ENCODE results near the gene KRT17. TPM values are rescaled to one million over a fixed set of nuclear protein-coding genes. Genes with fewer than 3 reads are reported as not detected.

KRT17 gene
- total and polyA plus RNA-seq, 2 experiments from 2014 or later, result 59.5 to 118 TPM

DNA sequence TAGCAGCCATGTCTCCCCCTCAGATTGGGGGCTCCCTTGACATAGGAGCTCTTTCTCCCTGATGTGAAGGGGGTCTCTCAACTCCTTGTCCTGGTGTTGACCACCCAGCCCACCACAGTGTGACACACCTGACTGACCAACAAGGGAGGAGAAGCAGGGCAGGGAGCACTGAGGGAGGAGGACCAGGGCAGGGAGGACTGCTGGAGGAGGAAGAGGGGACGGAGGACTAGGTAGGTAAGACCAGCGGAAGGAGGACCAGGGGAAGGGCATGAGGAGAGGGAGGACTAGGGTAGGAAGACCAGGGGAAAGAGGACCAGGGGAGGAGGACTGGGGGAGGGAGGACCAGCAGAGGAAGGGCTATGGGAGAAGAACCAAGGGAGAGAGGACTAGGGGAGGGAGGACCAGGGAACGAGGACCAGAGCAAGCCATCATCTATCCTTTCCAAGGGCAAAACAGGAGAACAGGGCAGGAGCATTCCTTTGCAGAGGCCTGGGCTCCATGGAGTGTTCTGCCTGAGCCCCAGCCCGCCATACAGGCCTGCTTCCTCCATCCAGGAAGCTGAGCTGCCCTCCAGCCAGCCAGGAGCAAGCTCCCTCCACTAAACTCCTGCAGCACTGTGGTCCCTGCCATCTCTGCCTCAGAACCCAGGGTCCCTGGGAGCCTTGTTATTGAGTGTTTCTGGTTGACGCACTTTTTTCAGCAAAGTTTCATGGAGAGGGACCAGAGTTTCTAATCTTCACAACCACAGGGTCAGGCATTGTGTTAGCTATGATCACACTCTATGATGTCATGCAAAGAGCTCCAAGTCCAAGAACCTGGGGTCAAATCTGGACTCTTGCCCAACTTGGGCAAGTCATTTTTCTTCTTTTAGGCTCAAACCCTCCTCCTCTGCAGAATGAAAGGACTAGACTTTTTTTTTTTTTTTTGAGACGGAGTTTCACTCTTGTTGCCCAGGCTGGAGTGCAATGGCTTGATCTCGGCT lies 15.4 kb upstream of the KRT17 start:
- Histone ChIP-seq H4K20me1 (ENCODE audit: insufficient read depth, poor library complexity, severe bottlenecking) (no peaks in the 10 kb centered on the region), H3K36me3 (replicated peaks; ENCODE audit: insufficient read depth, low read depth) (no peaks in the 10 kb centered on the region), H2AFZ (no peak overlapping the region), H3K4me2 (no peak overlapping the region), H3K9me2 (replicated peaks; ENCODE audit: insufficient read depth) (no peaks in the 10 kb centered on the region), H3K79me2 (no peaks in the 10 kb centered on the region), H3K27me3 (no peaks in the 10 kb centered on the region), H3K4me3 (no peak overlapping the region), H3K4me1 (ENCODE audit: insufficient read depth) (peaks cover 16% of the 10 kb centered on the region), H3K27ac (no peak overlapping the region), H3K9me3 (ENCODE audit: low read depth) (no peaks in the 10 kb centered on the region)
- TF ChIP-seq, protein P1, sequence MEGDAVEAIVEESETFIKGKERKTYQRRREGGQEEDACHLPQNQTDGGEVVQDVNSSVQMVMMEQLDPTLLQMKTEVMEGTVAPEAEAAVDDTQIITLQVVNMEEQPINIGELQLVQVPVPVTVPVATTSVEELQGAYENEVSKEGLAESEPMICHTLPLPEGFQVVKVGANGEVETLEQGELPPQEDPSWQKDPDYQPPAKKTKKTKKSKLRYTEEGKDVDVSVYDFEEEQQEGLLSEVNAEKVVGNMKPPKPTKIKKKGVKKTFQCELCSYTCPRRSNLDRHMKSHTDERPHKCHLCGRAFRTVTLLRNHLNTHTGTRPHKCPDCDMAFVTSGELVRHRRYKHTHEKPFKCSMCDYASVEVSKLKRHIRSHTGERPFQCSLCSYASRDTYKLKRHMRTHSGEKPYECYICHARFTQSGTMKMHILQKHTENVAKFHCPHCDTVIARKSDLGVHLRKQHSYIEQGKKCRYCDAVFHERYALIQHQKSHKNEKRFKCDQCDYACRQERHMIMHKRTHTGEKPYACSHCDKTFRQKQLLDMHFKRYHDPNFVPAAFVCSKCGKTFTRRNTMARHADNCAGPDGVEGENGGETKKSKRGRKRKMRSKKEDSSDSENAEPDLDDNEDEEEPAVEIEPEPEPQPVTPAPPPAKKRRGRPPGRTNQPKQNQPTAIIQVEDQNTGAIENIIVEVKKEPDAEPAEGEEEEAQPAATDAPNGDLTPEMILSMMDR (IDR thresholded peaks at IDR 0.05; ENCODE audit: poor library complexity), result no peak
- TF ChIP-seq EZH2phosphoT487 (IDR thresholded peaks at IDR 0.05; ENCODE audit: low read depth, severe bottlenecking, unreplicated experiment) (no peak), EZH2 (IDR thresholded peaks at IDR 0.05; ENCODE audit: borderline replicate concordance) (no peak)
- DNase-seq (ENCODE audit: low spot score), result no peak
- WGBS (ENCODE audit: low lambda C conversion rate, missing lambda C conversion rate), result 89% methylated on average over 7 of the region's 7 CpGs

GRCh38 chr17:41638941-41639340 lies 14.6 kb upstream of the KRT17 start:
- TF ChIP-seq EZH2phosphoT487 (IDR thresholded peaks at IDR 0.05; ENCODE audit: low read depth, severe bottlenecking, unreplicated experiment) (no peak), EZH2 (IDR thresholded peaks at IDR 0.05; ENCODE audit: borderline replicate concordance) (no peak)
- TF ChIP-seq, protein P1 (IDR thresholded peaks at IDR 0.05; ENCODE audit: poor library complexity), result no peak
- Histone ChIP-seq H3K27me3 (no peaks in the 10 kb centered on the region), H3K79me2 (no peaks in the 10 kb centered on the region), H3K9me3 (ENCODE audit: low read depth) (no peaks in the 10 kb centered on the region), H3K27ac (no peak overlapping the region), H4K20me1 (ENCODE audit: insufficient read depth, poor library complexity, severe bottlenecking) (no peaks in the 10 kb centered on the region), H3K36me3 (replicated peaks; ENCODE audit: insufficient read depth, low read depth) (no peaks in the 10 kb centered on the region), H3K4me3 (no peak overlapping the region), H3K9me2 (replicated peaks; ENCODE audit: insufficient read depth) (no peaks in the 10 kb centered on the region), H2AFZ (no peak overlapping the region), H3K4me1 (ENCODE audit: insufficient read depth) (peaks cover 19% of the 10 kb centered on the region), H3K4me2 (no peak overlapping the region)
- no peak for DNase-seq (ENCODE audit: low spot score)
- WGBS (ENCODE audit: low lambda C conversion rate, missing lambda C conversion rate), result 85% methylated on average over 6 of the region's 6 CpGs

DNA sequence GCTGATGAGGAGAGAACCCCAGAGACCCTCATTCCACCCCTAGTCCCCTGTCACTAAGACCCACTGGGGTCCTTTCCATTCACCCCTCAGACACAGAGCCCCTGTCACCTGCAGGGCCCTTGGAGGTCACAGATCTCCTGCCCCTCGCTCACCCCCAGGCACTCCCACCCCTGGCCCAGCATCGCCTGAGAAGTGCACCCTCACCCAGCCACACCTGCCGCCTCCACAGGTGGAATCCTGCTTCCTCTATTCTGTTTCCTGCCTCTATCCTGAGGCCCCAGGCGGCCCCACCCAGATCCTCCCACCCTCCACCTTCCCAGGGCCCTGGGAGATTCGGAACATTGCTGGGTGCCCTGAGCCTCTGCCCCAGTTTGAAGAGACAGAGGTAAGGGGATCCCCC lies 13.8 kb upstream of the KRT17 start:
- peaks cover 19% of the 10 kb centered on the region for H3K4me1 ChIP-seq (ENCODE audit: insufficient read depth)
- no peak for TF ChIP-seq EZH2phosphoT487 (IDR thresholded peaks at IDR 0.05; ENCODE audit: low read depth, severe bottlenecking, unreplicated experiment)
- no peak overlapping the region for H2AFZ ChIP-seq
- no peak overlapping the region for H3K4me2 ChIP-seq
- WGBS (ENCODE audit: low lambda C conversion rate, missing lambda C conversion rate), result 83% methylated on average over 4 of the region's 5 CpGs
- DNase-seq (ENCODE audit: low spot score), result no peak
- no peak overlapping the region for H3K27ac ChIP-seq
- no peaks in the 10 kb centered on the region for H3K9me2 ChIP-seq (replicated peaks; ENCODE audit: insufficient read depth)
- no peaks in the 10 kb centered on the region for H3K36me3 ChIP-seq (replicated peaks; ENCODE audit: insufficient read depth, low read depth)
- no peak overlapping the region for H3K4me3 ChIP-seq
- H4K20me1 ChIP-seq (ENCODE audit: insufficient read depth, poor library complexity, severe bottlenecking), result no peaks in the 10 kb centered on the region
- H3K9me3 ChIP-seq (ENCODE audit: low read depth), result no peaks in the 10 kb centered on the region
- no peaks in the 10 kb centered on the region for H3K27me3 ChIP-seq
- H3K79me2 ChIP-seq, result no peaks in the 10 kb centered on the region

GRCh38 chr17:41636652-41637051 lies 12.3 kb upstream of the KRT17 start:
- Histone ChIP-seq H3K4me1 (ENCODE audit: insufficient read depth) (peaks cover 19% of the 10 kb centered on the region), H3K27ac (no peak overlapping the region), H3K79me2 (no peaks in the 10 kb centered on the region), H2AFZ (no peak overlapping the region), H4K20me1 (ENCODE audit: insufficient read depth, poor library complexity, severe bottlenecking) (no peaks in the 10 kb centered on the region), H3K36me3 (replicated peaks; ENCODE audit: insufficient read depth, low read depth) (no peaks in the 10 kb centered on the region), H3K27me3 (no peaks in the 10 kb centered on the region), H3K4me3 (no peak overlapping the region), H3K9me3 (ENCODE audit: low read depth) (no peaks in the 10 kb centered on the region), H3K4me2 (no peak overlapping the region), H3K9me2 (replicated peaks; ENCODE audit: insufficient read depth) (no peaks in the 10 kb centered on the region)
- WGBS (ENCODE audit: low lambda C conversion rate, missing lambda C conversion rate), result 94% methylated on average over 9 of the region's 9 CpGs
- DNase-seq (ENCODE audit: low spot score), result no peak
- TF ChIP-seq, protein P1 (IDR thresholded peaks at IDR 0.05; ENCODE audit: poor library complexity), result no peak
- TF ChIP-seq EZH2phosphoT487 (IDR thresholded peaks at IDR 0.05; ENCODE audit: low read depth, severe bottlenecking, unreplicated experiment), result no peak
- no peak for TF ChIP-seq EZH2 (IDR thresholded peaks at IDR 0.05; ENCODE audit: borderline replicate concordance)

Data from hepatocyte (in vitro differentiated cells).